ENCODE results near the gene CGNL1.

GRCh38 chr15:57446393-57446792 is 70.1 kb downstream of the CGNL1 start:
- TF ChIP-seq POLR2A (IDR thresholded peaks at IDR 0.05) (no peak), CTCF (IDR thresholded peaks at IDR 0.05) (no peak), POLR2AphosphoS5 (IDR thresholded peaks at IDR 0.05) (no peak)
